K562 (cell line): ENCODE measurements around the gene BMAL1.

ENCODE experiments used
- BHLHE40 ChIP-seq: IDR thresholded peaks from 2 replicates; pipeline ENCODE4 v1.6.1; 2011; ENCODE audit warnings: low read length, improper control_type of control experiment
- EP300 ChIP-seq: IDR thresholded peaks from 2 replicates; pipeline ENCODE4 v1.6.1; 2012; ENCODE audit warnings: low read length, improper control_type of control experiment
- MNT ChIP-seq, 2 experiments: fragments of 450-650 bp; conservative IDR thresholded peaks; 2 replicates each; pipeline ENCODE4 v1.6.1; 2017; ENCODE audit warnings: mild to moderate bottlenecking in 2 of 2, moderate library complexity in 2 of 2
- NFRKB ChIP-seq: fragments of 450-650 bp; IDR thresholded peaks from 2 replicates; pipeline ENCODE4 v1.6.1; 2016; ENCODE audit warnings: low read depth
- PHF8 ChIP-seq: fragments of 200-600 bp; sonication (generic); IDR thresholded peaks from 2 replicates; pipeline ENCODE4 v1.6.1; 2012; ENCODE audit warnings: mixed run types, mild to moderate bottlenecking, inconsistent platforms, low read length, moderate library complexity, borderline replicate concordance
- POLR2A ChIP-seq: fragments of 450-650 bp; conservative IDR thresholded peaks from 2 replicates; pipeline ENCODE4 v1.6.1; 2016

GRCh38 chr11:13318498-13319295 is 41.1 kb downstream of the BMAL1 start:
- TF ChIP-seq NFRKB (no peak), EP300 (no peak), MNT (conservative IDR thresholded peaks at IDR 0.05) (no peak), POLR2A (no peak), BHLHE40 (no peak), PHF8 (no peak)
